Parathyroid adenoma (tissue), 2 donors: ENCODE measurements around the gene CYP2D6.
"Not testable (repeated sequence)": the region's sequence is repeated elsewhere in the genome, so short reads cannot be mapped to it uniquely, and the experiment has no call there.

Experiments
- H2AFZ ChIP-seq: fragments of 300-600 bp; sonication (generic); one replicate; pipeline ENCODE4 v1.7.0; 2017; ENCODE audit warnings: antibody characterized with exemption, mild to moderate bottlenecking
- H3K27ac ChIP-seq: fragments of 300-600 bp; sonication (generic); one replicate; pipeline ENCODE4 v1.7.0; 2017
- H3K27me3 ChIP-seq: fragments of 300-600 bp; sonication (generic); one replicate; pipeline ENCODE4 v1.7.0; 2017; ENCODE audit warnings: low read length; ENCODE audit not compliant: control insufficient read depth, insufficient read depth
- H3K36me3 ChIP-seq: fragments of 300-600 bp; sonication (generic); one replicate; pipeline ENCODE4 v1.7.0; 2017; ENCODE audit warnings: low read length; ENCODE audit not compliant: control insufficient read depth, insufficient read depth
- H3K4me1 ChIP-seq: fragments of 300-600 bp; sonication (generic); one replicate; pipeline ENCODE4 v1.7.0; 2017; ENCODE audit warnings: control low read depth
- H3K4me2 ChIP-seq: fragments of 300-600 bp; sonication (generic); one replicate; pipeline ENCODE4 v1.7.0; 2017; ENCODE audit warnings: low read length
- H3K4me3 ChIP-seq: fragments of 300-600 bp; sonication (generic); one replicate; pipeline ENCODE4 v1.7.0; 2017; ENCODE audit warnings: low read depth, low read length
- H3K79me2 ChIP-seq: fragments of 300-600 bp; sonication (generic); one replicate; pipeline ENCODE4 v1.7.0; 2017; ENCODE audit warnings: control low read depth
- H3K9ac ChIP-seq: fragments of 300-600 bp; sonication (generic); one replicate; pipeline ENCODE4 v1.7.0; 2017; ENCODE audit warnings: mild to moderate bottlenecking
- H3K9me3 ChIP-seq: fragments of 300-600 bp; sonication (generic); one replicate; pipeline ENCODE4 v1.7.0; 2017; ENCODE audit warnings: low read length; ENCODE audit not compliant: control insufficient read depth
- CTCF ChIP-seq: fragments of 300-600 bp; sonication (generic); IDR thresholded peaks from one replicate; pipeline ENCODE4 v1.7.0; 2017; ENCODE audit warnings: antibody characterized with exemption, mild to moderate bottlenecking
- donor health status: primary hyperparathyroidism.

Gene CYP2D6

GRCh38 chr22:42132457-42132856 lies 1.8 kb upstream of the CYP2D6 start:
- TF ChIP-seq CTCF: no peak

GRCh38 chr22:42131562-42131961 lies 952 bp upstream of the CYP2D6 start:
- no peak for TF ChIP-seq CTCF
- Histone ChIP-seq H3K4me3 (no peak overlapping the region), H3K36me3 (no peaks in the 10 kb centered on the region), H3K79me2 (no peaks in the 10 kb centered on the region), H3K4me1 (no peaks in the 10 kb centered on the region), H3K4me2 (no peak overlapping the region), H3K27ac (no peak overlapping the region), H2AFZ (no peak overlapping the region), H3K27me3 (no peaks in the 10 kb centered on the region), H3K9ac (no peak overlapping the region), H3K9me3 (no peaks in the 10 kb centered on the region)

More at GRCh38 chr22:42132457-42132856, 1.8 kb upstream of the CYP2D6 start:
- H3K4me3 ChIP-seq: no peak overlapping the region
- H3K36me3 ChIP-seq: no peaks in the 10 kb centered on the region
- H3K4me2 ChIP-seq: no peak overlapping the region
- H3K27me3 ChIP-seq: no peaks in the 10 kb centered on the region
- no peak overlapping the region for H3K9ac ChIP-seq
- H3K9me3 ChIP-seq: no peaks in the 10 kb centered on the region
- no peaks in the 10 kb centered on the region for H3K4me1 ChIP-seq
- no peak overlapping the region for H3K27ac ChIP-seq
- no peak overlapping the region for H2AFZ ChIP-seq
- no peaks in the 10 kb centered on the region for H3K79me2 ChIP-seq

GRCh38 chr22:42130182-42130581 lies 428 bp downstream of the CYP2D6 start:
- H3K4me1 ChIP-seq, H3K4me3 ChIP-seq, H3K27ac ChIP-seq, H2AFZ ChIP-seq, H3K79me2 ChIP-seq, H3K9ac ChIP-seq, H3K27me3 ChIP-seq, H3K9me3 ChIP-seq, H3K4me2 ChIP-seq, H3K36me3 ChIP-seq: not testable (repeated sequence)

- not testable (repeated sequence) for H3K27me3 ChIP-seq, H2AFZ ChIP-seq, H3K4me1 ChIP-seq, H3K9ac ChIP-seq, H3K27ac ChIP-seq, H3K36me3 ChIP-seq, H3K4me2 ChIP-seq, H3K79me2 ChIP-seq, H3K9me3 ChIP-seq, H3K4me3 ChIP-seq
Observed at GRCh38 chr22:42128776-42129694, 1.6 kb downstream of the CYP2D6 start.

GRCh38 chr22:42128007-42128406 lies 2.6 kb downstream of the CYP2D6 start:
- not testable (repeated sequence) for H2AFZ ChIP-seq, H3K27ac ChIP-seq, H3K4me2 ChIP-seq, H3K27me3 ChIP-seq, H3K9me3 ChIP-seq, H3K4me1 ChIP-seq, H3K79me2 ChIP-seq, H3K36me3 ChIP-seq, H3K4me3 ChIP-seq, H3K9ac ChIP-seq

- no peak overlapping the region for H3K27ac ChIP-seq
- no peaks in the 10 kb centered on the region for H3K4me1 ChIP-seq
- no peaks in the 10 kb centered on the region for H3K9me3 ChIP-seq
- H2AFZ ChIP-seq: no peak overlapping the region
- no peak for TF ChIP-seq CTCF
- H3K4me2 ChIP-seq: no peak overlapping the region
- no peaks in the 10 kb centered on the region for H3K36me3 ChIP-seq
- H3K27me3 ChIP-seq: no peaks in the 10 kb centered on the region
- no peaks in the 10 kb centered on the region for H3K79me2 ChIP-seq
- H3K9ac ChIP-seq: no peak overlapping the region
- no peak overlapping the region for H3K4me3 ChIP-seq
Observed at GRCh38 chr22:42127606-42128005, 3.0 kb downstream of the CYP2D6 start.

- not testable (repeated sequence) for H2AFZ ChIP-seq, H3K36me3 ChIP-seq, H3K9ac ChIP-seq, H3K27me3 ChIP-seq, H3K79me2 ChIP-seq, H3K4me1 ChIP-seq, H3K4me2 ChIP-seq, H3K27ac ChIP-seq, H3K4me3 ChIP-seq, H3K9me3 ChIP-seq
Observed at GRCh38 chr22:42123529-42123928, 7.1 kb downstream of the CYP2D6 start.

- H3K4me2 ChIP-seq, H3K9me3 ChIP-seq, H3K36me3 ChIP-seq, H3K27ac ChIP-seq, H3K4me3 ChIP-seq, H3K4me1 ChIP-seq, H3K9ac ChIP-seq, H3K27me3 ChIP-seq, H2AFZ ChIP-seq, H3K79me2 ChIP-seq: not testable (repeated sequence)
Observed at GRCh38 chr22:42120231-42121021, 10.2 kb downstream of the CYP2D6 start.
